HL-60 (cell line): ENCODE data around the gene HUNK.

ENCODE experiments used
- DNase-seq, 2 experiments: peaks; one replicate each; pipeline ENCODE4 v3.0.0-alpha.2; 2010 to 2020; ENCODE audit warnings: low read depth in 1 of 2, low spot score in 1 of 2
- H3K27ac ChIP-seq: fragments of 250-450 bp; sonication (Bioruptor Pico); replicated peaks from 2 replicates; pipeline ENCODE4 v1.5.1; 2020; ENCODE audit warnings: mild to moderate bottlenecking, moderate library complexity
- H3K27me3 ChIP-seq: fragments of 250-450 bp; sonication (Bioruptor Pico); 2 replicates; pipeline ENCODE4 v1.5.1; 2021; ENCODE audit warnings: mild to moderate bottlenecking, moderate library complexity; ENCODE audit not compliant: insufficient read depth, poor library complexity, severe bottlenecking
- H3K4me3 ChIP-seq: replicated peaks from 2 replicates; pipeline ENCODE4 v1.5.1; 2011; ENCODE audit warnings: mild to moderate bottlenecking, control low read depth, low read length; ENCODE audit not compliant: insufficient read depth
- CTCF ChIP-seq: IDR thresholded peaks from one replicate; pipeline ENCODE4 v1.5.1; 2011; ENCODE audit warnings: low read length, control low read depth, inconsistent platforms; ENCODE audit not compliant: insufficient read depth
- GABPA ChIP-seq: IDR thresholded peaks from 2 replicates; pipeline ENCODE4 v1.6.1; 2012; ENCODE audit warnings: low read depth
- POLR2AphosphoS5 ChIP-seq: IDR thresholded peaks from 2 replicates; pipeline ENCODE4 v1.6.1; 2012; ENCODE audit warnings: low read depth
- REST ChIP-seq: IDR thresholded peaks from 2 replicates; pipeline ENCODE4 v1.6.1; 2012; ENCODE audit warnings: low read depth; ENCODE audit not compliant: insufficient replicate concordance
- SPI1 ChIP-seq: IDR thresholded peaks from 2 replicates; pipeline ENCODE4 v1.6.1; 2012; ENCODE audit warnings: low read depth, mild to moderate bottlenecking, borderline replicate concordance

The HUNK gene

GRCh38 chr21:31910074-31910470 lies 37.3 kb downstream of the HUNK start:
- TF ChIP-seq SPI1 (no peak), GABPA (no peak), REST (no peak), POLR2AphosphoS5 (no peak)
- no peaks in the 10 kb centered on the region for H3K27me3 ChIP-seq
- DNase-seq = no peak
- H3K27ac ChIP-seq = no peak overlapping the region
- H3K4me3 ChIP-seq = no peak overlapping the region

- TF ChIP-seq SPI1 (no peak), POLR2AphosphoS5 (no peak), GABPA (no peak), CTCF (no peak), REST (no peak)
- no peak for DNase-seq
- Histone ChIP-seq H3K27ac (no peak overlapping the region), H3K4me3 (no peak overlapping the region), H3K27me3 (no peaks in the 10 kb centered on the region)
Measured at GRCh38 chr21:31911138-31911907, 38.5 kb downstream of the HUNK start.

GRCh38 chr21:31912501-31912900 lies 39.7 kb downstream of the HUNK start:
- no peak overlapping the region for H3K4me3 ChIP-seq
- TF ChIP-seq SPI1 (no peak), REST (no peak), GABPA (no peak), CTCF (no peak), POLR2AphosphoS5 (no peak)
- H3K27me3 ChIP-seq = no peaks in the 10 kb centered on the region
- DNase-seq = no peak
- H3K27ac ChIP-seq = no peak overlapping the region
